Thoracic aorta (tissue), 2 donors: Measurements from ENCODE around the gene KCNT1. TPM values are rescaled to one million over a fixed set of nuclear protein-coding genes. Genes with fewer than 3 reads are reported as not detected.

Source experiments
- ATAC-seq: fragments of 150-250 bp; one replicate; pipeline ENCODE4 v1.8.0; 2017; ENCODE audit warnings: low read depth; ENCODE audit not compliant: insufficient number of reproducible peaks, low FRiP score
- DNase-seq: peaks from one replicate; pipeline ENCODE4 v3.0.0-alpha.2; 2020; ENCODE audit warnings: low spot score
- H3K27ac ChIP-seq, 2 donors: fragments of 200-600 bp; sonication (generic); 1 replicate in 1 of 2; 2 replicates in 1 of 2; pipeline ENCODE4 v1.5.1; 2016; ENCODE audit warnings: mild to moderate bottlenecking in 2 of 2, moderate library complexity in 2 of 2
- H3K27me3 ChIP-seq: fragments of 200-600 bp; sonication (generic); replicated peaks from 2 replicates; pipeline ENCODE4 v1.6.0; 2016; ENCODE audit warnings: mild to moderate bottlenecking; ENCODE audit not compliant: insufficient read depth
- H3K36me3 ChIP-seq: fragments of 200-600 bp; sonication (generic); one replicate; pipeline ENCODE4 v1.5.1; 2016
- H3K4me1 ChIP-seq, 2 donors: fragments of 200-600 bp; sonication (generic); 1 replicate in 1 of 2; 2 replicates in 1 of 2; pipeline versions ENCODE4 v1.5.1 to v1.6.0; 2016; ENCODE audit warnings: low read depth in 2 of 2, mild to moderate bottlenecking in 1 of 2; ENCODE audit not compliant: control insufficient read depth in 1 of 2
- H3K4me3 ChIP-seq: fragments of 200-600 bp; sonication (generic); 2 replicates; pipeline ENCODE4 v1.5.1; 2016; ENCODE audit warnings: mild to moderate bottlenecking
- H3K9me3 ChIP-seq: fragments of 200-600 bp; sonication (generic); 2 replicates; pipeline ENCODE4 v1.5.1; 2016
- total RNA-seq, 2 donors: library from RNA; depleted of rRNA; stranded (reverse); fragments of >200 nt; gene quantifications; one replicate each; pipeline versions ENCODE4 v1.1.0 to v1.2.3, GENCODE V29; 2016
- TF ChIP-seq, protein P1 (sequence below): fragments of 200-600 bp; sonication (generic); IDR thresholded peaks from one replicate; pipeline ENCODE4 v1.5.1; 2019; ENCODE audit warnings: antibody characterized with exemption

KCNT1 gene
- total RNA-seq, 2 donors from 2014 or later: 0.28 to 0.54 TPM

GRCh38 chr9:135661816-135662560 lies 40.0 kb upstream of the KCNT1 start:
- Histone ChIP-seq H3K27me3 (no peaks in the 10 kb centered on the region), H3K27ac (no peak overlapping the region), H3K4me1 (no peaks in the 10 kb centered on the region), H3K36me3 (no peaks in the 10 kb centered on the region), H3K4me3 (no peak overlapping the region), H3K9me3 (no peaks in the 10 kb centered on the region)
- TF ChIP-seq, protein P1, sequence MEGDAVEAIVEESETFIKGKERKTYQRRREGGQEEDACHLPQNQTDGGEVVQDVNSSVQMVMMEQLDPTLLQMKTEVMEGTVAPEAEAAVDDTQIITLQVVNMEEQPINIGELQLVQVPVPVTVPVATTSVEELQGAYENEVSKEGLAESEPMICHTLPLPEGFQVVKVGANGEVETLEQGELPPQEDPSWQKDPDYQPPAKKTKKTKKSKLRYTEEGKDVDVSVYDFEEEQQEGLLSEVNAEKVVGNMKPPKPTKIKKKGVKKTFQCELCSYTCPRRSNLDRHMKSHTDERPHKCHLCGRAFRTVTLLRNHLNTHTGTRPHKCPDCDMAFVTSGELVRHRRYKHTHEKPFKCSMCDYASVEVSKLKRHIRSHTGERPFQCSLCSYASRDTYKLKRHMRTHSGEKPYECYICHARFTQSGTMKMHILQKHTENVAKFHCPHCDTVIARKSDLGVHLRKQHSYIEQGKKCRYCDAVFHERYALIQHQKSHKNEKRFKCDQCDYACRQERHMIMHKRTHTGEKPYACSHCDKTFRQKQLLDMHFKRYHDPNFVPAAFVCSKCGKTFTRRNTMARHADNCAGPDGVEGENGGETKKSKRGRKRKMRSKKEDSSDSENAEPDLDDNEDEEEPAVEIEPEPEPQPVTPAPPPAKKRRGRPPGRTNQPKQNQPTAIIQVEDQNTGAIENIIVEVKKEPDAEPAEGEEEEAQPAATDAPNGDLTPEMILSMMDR: no peak
- ATAC-seq (no peak), DNase-seq (no peak)

GRCh38 chr9:135662758-135663450 lies 39.1 kb upstream of the KCNT1 start, which contains the start of gene LCN9:
TSS of gene LCN9 (plus strand) at chr9:135663309. CDS start at chr9:135663322, 13 bp downstream.
- ATAC-seq (no peak), DNase-seq (no peak)
- H3K27me3 ChIP-seq: no peaks in the 10 kb centered on the region
- no peaks in the 10 kb centered on the region for H3K9me3 ChIP-seq
- TF ChIP-seq, protein P1: no peak
- H3K4me1 ChIP-seq: no peaks in the 10 kb centered on the region
- no peak within 1 kb of the TSS for H3K4me3 ChIP-seq
- H3K27ac ChIP-seq: no peak within 1 kb of the TSS
- H3K36me3 ChIP-seq: no peaks in the 10 kb centered on the region

GRCh38 chr9:135663451-135663770 lies 38.6 kb upstream of the KCNT1 start:
- no peak for ATAC-seq
- TF ChIP-seq, protein P1: no peak
- no peak for DNase-seq
- Histone ChIP-seq H3K4me1 (no peaks in the 10 kb centered on the region), H3K9me3 (no peaks in the 10 kb centered on the region), H3K27ac (no peak overlapping the region), H3K27me3 (no peaks in the 10 kb centered on the region), H3K36me3 (no peaks in the 10 kb centered on the region), H3K4me3 (no peak overlapping the region)

DNA sequence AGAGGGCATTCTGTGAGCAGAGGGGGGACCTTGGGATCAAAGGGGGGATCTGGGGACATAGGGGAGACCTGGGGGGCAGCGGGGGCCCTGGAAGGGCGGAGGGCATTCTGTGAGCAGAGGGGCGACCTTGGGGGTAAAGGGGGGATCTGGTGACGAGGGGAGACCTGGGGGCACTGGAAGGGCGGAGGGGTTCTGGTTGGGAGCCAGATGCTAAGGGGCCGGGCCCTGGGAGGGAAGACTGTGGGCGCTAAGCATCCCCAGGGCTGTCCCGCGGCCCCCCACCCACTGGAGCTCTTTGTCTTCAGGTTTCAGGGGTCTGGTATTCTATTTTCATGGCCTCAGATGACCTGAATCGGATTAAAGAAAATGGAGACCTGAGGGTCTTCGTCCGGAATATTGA lies 38.1 kb upstream of the KCNT1 start:
- no peak overlapping the region for H3K4me3 ChIP-seq
- H3K27ac ChIP-seq: no peak overlapping the region
- H3K36me3 ChIP-seq: no peaks in the 10 kb centered on the region
- no peaks in the 10 kb centered on the region for H3K4me1 ChIP-seq
- ATAC-seq: no peak
- H3K27me3 ChIP-seq: no peaks in the 10 kb centered on the region
- no peak for DNase-seq
- TF ChIP-seq, protein P1: no peak
- H3K9me3 ChIP-seq: no peaks in the 10 kb centered on the region

- Histone ChIP-seq H3K27ac (no peak overlapping the region), H3K27me3 (no peaks in the 10 kb centered on the region), H3K9me3 (no peaks in the 10 kb centered on the region), H3K4me1 (no peaks in the 10 kb centered on the region), H3K36me3 (no peaks in the 10 kb centered on the region), H3K4me3 (no peak overlapping the region)
- DNase-seq (no peak), ATAC-seq (no peak)
- TF ChIP-seq, protein P1: no peak
These were observed 37.7 kb upstream of the KCNT1 start for GRCh38 chr9:135664266-135664665.
